Chondrocyte (in vitro differentiated cells): ENCODE measurements around the gene SP100. TPM values are rescaled to one million over a fixed set of nuclear protein-coding genes. Genes with fewer than 3 reads are reported as not detected.

Source experiments
- DNase-seq: peaks from one replicate; pipeline ENCODE4 v3.0.0; 2021; ENCODE audit warnings: mixed read lengths, low spot score
- H3K27ac Mint-ChIP-seq: one replicate; pipeline ENCODE4 v1.8.0; 2021; ENCODE audit warnings: mild to moderate bottlenecking, moderate library complexity, mixed read lengths; ENCODE audit not compliant: unreplicated experiment
- H3K27me3 Mint-ChIP-seq: 2 replicates; pipeline ENCODE4 v1.8.0; 2021; ENCODE audit warnings: low read depth, mixed read lengths
- H3K36me3 Mint-ChIP-seq: 2 replicates; pipeline ENCODE4 v1.8.0; 2021; ENCODE audit warnings: low read depth, mixed read lengths
- H3K4me1 Mint-ChIP-seq: 2 replicates; pipeline ENCODE4 v1.8.0; 2021; ENCODE audit warnings: low read depth, mild to moderate bottlenecking, mixed read lengths
- H3K4me3 Mint-ChIP-seq: one replicate; pipeline ENCODE4 v1.8.0; 2021; ENCODE audit warnings: mild to moderate bottlenecking, moderate library complexity, mixed read lengths; ENCODE audit not compliant: unreplicated experiment
- H3K9me3 Mint-ChIP-seq: 2 replicates; pipeline ENCODE4 v1.8.0; 2021; ENCODE audit warnings: low read depth, mixed read lengths
- total RNA-seq: library from RNA; stranded (reverse); gene quantifications from 3 replicates; pipeline ENCODE4 v1.2.1, GENCODE V29; 2021
- TF ChIP-seq, protein P1 (sequence below): fragments of 200-600 bp; sonication (generic); IDR thresholded peaks from 2 replicates; pipeline ENCODE4 v1.5.0; 2021; ENCODE audit warnings: antibody characterized with exemption, mild to moderate bottlenecking, moderate library complexity

Gene SP100
- total RNA-seq, 1 donor from 2014 or later, result 57.6 TPM

DNA sequence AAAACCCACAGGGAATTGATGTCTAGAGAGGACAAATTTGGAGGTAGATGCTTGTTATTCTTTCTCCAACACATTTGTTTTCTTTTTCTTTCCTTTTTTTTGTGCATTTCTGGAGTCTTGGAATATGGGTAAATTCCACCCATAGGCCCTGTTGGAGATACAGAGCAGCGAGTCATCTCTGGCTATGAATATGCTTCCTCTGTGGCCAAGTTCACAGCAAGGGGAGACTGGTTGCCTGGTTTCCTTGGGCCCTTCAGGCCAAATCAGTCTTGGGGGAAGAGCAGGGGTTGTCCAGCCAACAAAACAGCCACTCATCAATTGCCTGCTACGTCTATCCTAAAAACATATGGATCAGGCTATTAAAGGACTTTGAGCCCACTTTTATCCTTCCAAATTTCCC, 27.5 kb downstream of the SP100 start:
- TF ChIP-seq, protein P1, sequence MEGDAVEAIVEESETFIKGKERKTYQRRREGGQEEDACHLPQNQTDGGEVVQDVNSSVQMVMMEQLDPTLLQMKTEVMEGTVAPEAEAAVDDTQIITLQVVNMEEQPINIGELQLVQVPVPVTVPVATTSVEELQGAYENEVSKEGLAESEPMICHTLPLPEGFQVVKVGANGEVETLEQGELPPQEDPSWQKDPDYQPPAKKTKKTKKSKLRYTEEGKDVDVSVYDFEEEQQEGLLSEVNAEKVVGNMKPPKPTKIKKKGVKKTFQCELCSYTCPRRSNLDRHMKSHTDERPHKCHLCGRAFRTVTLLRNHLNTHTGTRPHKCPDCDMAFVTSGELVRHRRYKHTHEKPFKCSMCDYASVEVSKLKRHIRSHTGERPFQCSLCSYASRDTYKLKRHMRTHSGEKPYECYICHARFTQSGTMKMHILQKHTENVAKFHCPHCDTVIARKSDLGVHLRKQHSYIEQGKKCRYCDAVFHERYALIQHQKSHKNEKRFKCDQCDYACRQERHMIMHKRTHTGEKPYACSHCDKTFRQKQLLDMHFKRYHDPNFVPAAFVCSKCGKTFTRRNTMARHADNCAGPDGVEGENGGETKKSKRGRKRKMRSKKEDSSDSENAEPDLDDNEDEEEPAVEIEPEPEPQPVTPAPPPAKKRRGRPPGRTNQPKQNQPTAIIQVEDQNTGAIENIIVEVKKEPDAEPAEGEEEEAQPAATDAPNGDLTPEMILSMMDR, result no peak
- Mint-ChIP-seq H3K4me1 (peaks cover 47% of the 10 kb centered on the region), H3K36me3 (peaks cover 34% of the 10 kb centered on the region), H3K27me3 (no peaks in the 10 kb centered on the region), H3K4me3 (no peak overlapping the region), H3K27ac (peak overlapping the region; percentile 19), H3K9me3 (no peaks in the 10 kb centered on the region)
- no peak for DNase-seq

DNA sequence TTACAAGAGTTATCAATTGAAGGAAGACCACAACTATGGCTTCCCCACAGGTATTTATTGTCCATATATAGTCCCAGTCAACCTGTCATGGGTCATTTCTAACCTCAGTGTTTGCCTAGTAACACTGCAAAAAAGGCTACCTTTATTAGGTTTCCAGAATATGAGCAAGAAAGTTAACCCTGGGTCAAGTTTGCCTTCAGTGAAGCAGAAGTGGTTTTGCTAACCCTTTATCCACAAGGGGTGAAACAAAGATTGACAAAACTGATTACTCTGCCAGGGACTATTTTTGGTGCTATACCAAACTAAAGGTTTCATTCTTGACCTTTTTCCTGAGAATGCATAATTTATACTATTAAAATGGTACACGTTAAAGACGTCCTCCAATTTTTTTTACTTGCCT, 28.8 kb downstream of the SP100 start:
- no peak overlapping the region for H3K4me3 Mint-ChIP-seq
- H3K27ac Mint-ChIP-seq, result no peak overlapping the region
- H3K27me3 Mint-ChIP-seq, result no peaks in the 10 kb centered on the region
- TF ChIP-seq, protein P1, result no peak
- peaks cover 43% of the 10 kb centered on the region for H3K36me3 Mint-ChIP-seq
- peaks cover 35% of the 10 kb centered on the region for H3K4me1 Mint-ChIP-seq
- H3K9me3 Mint-ChIP-seq, result no peaks in the 10 kb centered on the region
- no peak for DNase-seq

DNA sequence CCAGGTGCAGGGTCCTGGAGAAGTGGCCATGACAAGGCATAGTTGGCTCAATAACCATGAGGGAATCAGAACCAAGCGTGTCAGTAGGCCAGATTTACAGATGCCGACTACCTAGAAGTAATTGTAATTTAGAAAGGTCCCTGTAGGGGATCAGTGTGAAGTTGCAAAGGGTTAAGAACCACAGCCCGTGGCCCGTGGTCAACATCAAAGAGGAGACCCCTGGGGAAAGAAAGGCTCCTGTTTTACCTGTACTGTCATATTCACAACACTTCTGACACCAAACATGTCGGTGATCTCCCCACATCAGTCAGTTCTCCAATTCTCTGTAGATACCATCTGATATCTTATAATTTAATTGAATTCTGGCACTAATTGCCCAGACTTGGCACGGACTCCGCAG, 31.0 kb downstream of the SP100 start:
- TF ChIP-seq, protein P1, result no peak
- no peak overlapping the region for H3K27ac Mint-ChIP-seq
- H3K36me3 Mint-ChIP-seq, result peaks cover 48% of the 10 kb centered on the region
- peaks cover 4% of the 10 kb centered on the region for H3K9me3 Mint-ChIP-seq
- DNase-seq, result no peak
- no peak overlapping the region for H3K4me3 Mint-ChIP-seq
- peaks cover 21% of the 10 kb centered on the region for H3K4me1 Mint-ChIP-seq
- no peaks in the 10 kb centered on the region for H3K27me3 Mint-ChIP-seq

DNA sequence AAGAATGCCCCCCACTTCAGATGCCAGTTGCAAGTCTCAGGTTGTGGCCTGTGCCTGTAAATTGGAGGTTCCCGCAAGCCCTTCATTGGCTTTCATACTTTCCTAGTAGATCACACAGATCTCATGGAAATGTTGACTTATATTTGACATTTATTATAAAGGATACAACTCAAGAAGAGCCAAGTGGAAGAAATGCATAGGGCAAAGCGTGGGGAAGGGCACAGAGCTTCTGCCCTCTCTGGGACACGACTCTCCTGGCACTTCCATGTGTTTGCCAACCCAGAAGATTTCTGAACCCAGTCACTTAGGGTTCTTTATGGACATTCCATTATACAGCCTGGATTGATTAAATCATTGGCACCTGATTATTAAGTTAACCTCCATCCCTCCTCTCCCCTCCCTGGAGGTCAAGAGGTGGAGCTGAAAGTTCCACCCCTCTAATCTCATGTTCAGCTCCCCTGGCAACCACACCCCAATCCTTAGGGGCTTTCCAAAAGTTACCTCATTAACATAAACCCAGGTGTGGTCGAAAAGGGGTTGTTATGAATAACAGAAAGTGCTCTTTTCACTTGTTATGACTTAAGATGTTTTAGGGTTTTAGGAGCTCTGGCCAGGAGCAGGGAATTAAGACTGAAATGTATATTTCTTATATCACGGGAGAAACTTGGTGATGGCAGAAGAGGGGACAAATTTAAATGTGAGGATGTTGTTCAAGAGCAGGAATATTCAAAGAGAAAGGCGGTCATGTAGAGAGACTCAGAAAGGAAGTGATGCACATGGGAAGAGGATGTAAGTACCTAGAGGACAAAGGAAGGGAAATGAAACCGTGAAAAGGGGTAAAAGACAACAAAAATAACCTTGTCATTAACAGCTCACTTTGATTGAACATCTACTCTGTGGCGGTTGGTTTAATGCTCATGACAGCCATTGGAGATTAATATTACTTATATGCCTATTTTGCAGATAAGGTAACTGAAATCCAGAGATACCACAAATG, 31.8 kb downstream of the SP100 start:
- Mint-ChIP-seq H3K27me3 (no peaks in the 10 kb centered on the region), H3K27ac (no peak overlapping the region), H3K36me3 (peaks cover 50% of the 10 kb centered on the region)

DNA sequence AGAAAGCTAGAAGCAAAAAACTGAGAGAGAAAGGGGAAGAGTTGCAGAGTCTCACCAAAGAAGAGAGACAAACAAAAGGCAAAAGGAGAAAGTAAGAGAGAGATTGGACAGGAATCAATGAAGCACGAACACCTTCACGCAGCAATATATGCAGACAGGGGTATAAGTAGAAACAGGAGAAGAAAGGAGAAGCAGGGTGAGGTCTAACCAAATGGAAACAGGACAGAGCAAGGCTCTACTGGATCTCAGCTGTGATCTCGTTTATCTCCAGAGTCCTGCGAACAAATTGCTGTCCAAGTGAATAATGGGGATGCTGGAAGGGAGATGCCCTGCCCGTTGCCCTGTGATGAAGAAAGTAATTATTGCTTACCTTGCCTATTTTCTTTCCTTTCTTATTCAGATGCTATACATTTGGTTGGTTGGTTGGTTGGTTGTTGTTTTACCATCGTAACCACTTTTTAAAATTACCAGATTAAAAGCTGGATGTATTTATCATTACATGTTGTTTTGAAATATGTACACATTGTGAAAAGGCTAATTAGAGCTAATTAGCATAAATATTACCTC, 34.0 kb downstream of the SP100 start:
- H3K27me3 Mint-ChIP-seq, result no peaks in the 10 kb centered on the region
- no peak overlapping the region for H3K4me3 Mint-ChIP-seq
- peaks cover 12% of the 10 kb centered on the region for H3K9me3 Mint-ChIP-seq
- peaks cover 60% of the 10 kb centered on the region for H3K36me3 Mint-ChIP-seq
- TF ChIP-seq, protein P1, result no peak
- H3K4me1 Mint-ChIP-seq, result peaks cover 2% of the 10 kb centered on the region
- no peak for DNase-seq
- no peak overlapping the region for H3K27ac Mint-ChIP-seq

More for the DNA sequence above, 31.8 kb downstream of the SP100 start:
- Mint-ChIP-seq H3K4me3 (no peak overlapping the region), H3K4me1 (peaks cover 17% of the 10 kb centered on the region), H3K9me3 (peaks cover 4% of the 10 kb centered on the region)
- no peak for DNase-seq
- TF ChIP-seq, protein P1, result no peak
